Measurements from ENCODE around the gene SLC48A1.

- TF ChIP-seq CTCF (IDR thresholded peaks at IDR 0.05): no peak
- TF ChIP-seq POLR2A (IDR thresholded peaks at IDR 0.05): no peak
Measured at GRCh38 chr12:47800582-47800981, 27.5 kb downstream of the SLC48A1 start.

Measured in heart left ventricle (tissue), 13 donors.